C4-2B (cell line): Measurements from ENCODE around the gene GALNT11.

Source experiments
- H3K27ac ChIP-seq: fragments of 450-650 bp; 2 replicates; pipeline ENCODE4 v1.5.1; 2017
- ZFX ChIP-seq: fragments of 450-650 bp; IDR thresholded peaks from 2 replicates; pipeline ENCODE4 v1.6.1; 2017
- TF ChIP-seq, protein P1 (sequence below): fragments of 450-650 bp; conservative IDR thresholded peaks from 2 replicates; pipeline ENCODE4 v1.5.1; 2017; ENCODE audit warnings: mild to moderate bottlenecking

GALNT11 gene

DNA sequence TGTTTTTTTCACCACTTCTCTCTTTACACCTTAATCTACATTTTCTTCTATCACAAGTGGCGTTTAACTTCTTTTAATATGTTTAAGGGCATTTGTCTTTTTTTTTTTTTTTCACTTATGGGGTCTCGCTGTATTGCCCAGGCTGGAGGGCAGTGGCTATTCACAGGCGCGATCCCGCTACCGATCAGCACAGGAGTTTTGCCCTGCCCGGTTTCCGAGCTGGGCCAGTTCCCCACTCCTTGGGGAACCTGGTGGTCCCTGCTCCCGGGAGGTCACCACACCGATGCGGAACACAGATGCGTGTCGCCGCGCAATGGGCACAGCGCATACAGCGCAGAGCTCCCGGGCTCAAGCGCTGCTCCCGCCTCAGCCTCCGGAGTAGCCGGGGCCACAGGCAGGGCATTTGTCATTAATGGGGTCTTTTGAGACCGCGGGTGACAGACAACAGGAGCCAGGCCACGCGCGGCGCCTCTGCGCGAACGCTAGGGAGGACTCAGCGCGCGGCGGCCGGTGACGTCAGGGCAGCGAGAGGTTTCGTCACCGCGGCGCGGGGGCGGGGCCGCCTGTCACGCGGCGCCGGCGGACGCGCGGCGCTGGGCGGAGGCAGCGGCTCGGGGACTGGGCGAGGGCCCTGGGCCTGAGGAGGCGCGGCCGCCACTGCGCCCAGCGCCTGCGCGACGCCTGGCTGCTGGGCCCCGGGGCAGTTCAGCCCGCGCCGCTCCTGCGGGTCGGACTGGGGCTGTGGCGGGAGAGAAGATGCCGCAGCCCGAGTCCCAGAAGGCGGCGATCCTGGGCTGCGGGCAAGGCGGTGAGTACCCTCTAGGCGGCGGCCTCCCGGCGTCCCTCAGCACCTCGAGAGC, at the start of gene GALNT11:
GALNT11 (plus strand) TSS at position 598 of the 860 bp plus-strand sequence. CDS start 68,554 bp downstream, outside the sequence.
- H3K27ac ChIP-seq: peak within 1 kb of the TSS; percentile 86
- TF ChIP-seq, protein P1, sequence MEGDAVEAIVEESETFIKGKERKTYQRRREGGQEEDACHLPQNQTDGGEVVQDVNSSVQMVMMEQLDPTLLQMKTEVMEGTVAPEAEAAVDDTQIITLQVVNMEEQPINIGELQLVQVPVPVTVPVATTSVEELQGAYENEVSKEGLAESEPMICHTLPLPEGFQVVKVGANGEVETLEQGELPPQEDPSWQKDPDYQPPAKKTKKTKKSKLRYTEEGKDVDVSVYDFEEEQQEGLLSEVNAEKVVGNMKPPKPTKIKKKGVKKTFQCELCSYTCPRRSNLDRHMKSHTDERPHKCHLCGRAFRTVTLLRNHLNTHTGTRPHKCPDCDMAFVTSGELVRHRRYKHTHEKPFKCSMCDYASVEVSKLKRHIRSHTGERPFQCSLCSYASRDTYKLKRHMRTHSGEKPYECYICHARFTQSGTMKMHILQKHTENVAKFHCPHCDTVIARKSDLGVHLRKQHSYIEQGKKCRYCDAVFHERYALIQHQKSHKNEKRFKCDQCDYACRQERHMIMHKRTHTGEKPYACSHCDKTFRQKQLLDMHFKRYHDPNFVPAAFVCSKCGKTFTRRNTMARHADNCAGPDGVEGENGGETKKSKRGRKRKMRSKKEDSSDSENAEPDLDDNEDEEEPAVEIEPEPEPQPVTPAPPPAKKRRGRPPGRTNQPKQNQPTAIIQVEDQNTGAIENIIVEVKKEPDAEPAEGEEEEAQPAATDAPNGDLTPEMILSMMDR: peak; percentile 60
- TF ChIP-seq ZFX: peak; percentile 94

GRCh38 chr7:151978616-151979015, 46.9 kb upstream of the GALNT11 start:
- TF ChIP-seq, protein P1: no peak
- TF ChIP-seq ZFX: no peak
- H3K27ac ChIP-seq: no peak overlapping the region

DNA sequence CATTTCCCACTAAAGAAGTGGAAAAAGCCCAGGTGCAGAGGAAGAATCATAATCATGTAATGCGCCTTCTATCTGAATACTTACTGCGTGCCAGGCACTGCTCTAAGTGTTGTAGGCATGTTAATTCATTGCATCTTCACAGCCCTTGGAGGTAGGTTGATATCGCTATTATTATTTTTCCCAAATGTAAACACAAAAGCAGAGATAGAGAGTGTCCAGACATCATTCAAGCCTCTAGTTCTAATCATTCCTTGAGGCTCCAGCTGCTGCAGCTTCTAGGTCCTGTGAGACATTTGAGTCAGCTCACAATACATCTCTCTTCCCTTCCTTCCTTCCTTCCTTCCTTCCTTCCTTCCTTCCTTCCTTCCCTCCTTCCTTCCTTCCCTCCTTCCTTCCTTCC, 44.3 kb upstream of the GALNT11 start:
- H3K27ac ChIP-seq: no peak overlapping the region
- no peak for TF ChIP-seq ZFX
- TF ChIP-seq, protein P1: no peak

- H3K27ac ChIP-seq: no peak overlapping the region
- TF ChIP-seq, protein P1: no peak
- no peak for TF ChIP-seq ZFX
Observed at GRCh38 chr7:151982806-151983205, 42.7 kb upstream of the GALNT11 start.

GRCh38 chr7:151984612-151985011, 40.9 kb upstream of the GALNT11 start:
- no peak for TF ChIP-seq ZFX
- TF ChIP-seq, protein P1: no peak
- no peak overlapping the region for H3K27ac ChIP-seq

GRCh38 chr7:151987748-151988529, 37.5 kb upstream of the GALNT11 start:
- H3K27ac ChIP-seq: no peak overlapping the region
- TF ChIP-seq, protein P1: no peak
- no peak for TF ChIP-seq ZFX

GRCh38 chr7:151992375-151992774, 33.1 kb upstream of the GALNT11 start:
- no peak overlapping the region for H3K27ac ChIP-seq
- TF ChIP-seq, protein P1: peak; percentile 86
- TF ChIP-seq ZFX: no peak
